Neural progenitor cell (in vitro differentiated cells): ENCODE results near the gene MGAT4B. TPM values are rescaled to one million over a fixed set of nuclear protein-coding genes. Genes with fewer than 3 reads are reported as not detected.

Source experiments
- DNase-seq: peaks from one replicate; pipeline ENCODE4 v3.0.0-alpha.2; 2016; ENCODE audit warnings: low spot score
- H2AFZ ChIP-seq: fragments of 200-600 bp; sonication (generic); replicated peaks from 2 replicates; pipeline ENCODE4 v1.6.1; 2016; ENCODE audit warnings: antibody characterized with exemption
- H3F3A ChIP-seq: fragments of 200-600 bp; sonication (generic); 2 replicates; pipeline ENCODE4 v1.6.1; 2016; ENCODE audit warnings: antibody characterized with exemption, low read depth
- H3K27ac ChIP-seq: fragments of 200-600 bp; sonication (generic); 2 replicates; pipeline ENCODE4 v1.5.1; 2016; ENCODE audit warnings: mild to moderate bottlenecking
- H3K27me3 ChIP-seq: fragments of 200-600 bp; sonication (generic); 2 replicates; pipeline ENCODE4 v1.6.1; 2016; ENCODE audit warnings: mild to moderate bottlenecking, moderate library complexity
- H3K36me3 ChIP-seq: fragments of 200-600 bp; sonication (generic); 2 replicates; pipeline ENCODE4 v1.5.1; 2016
- H3K4me1 ChIP-seq: fragments of 200-600 bp; sonication (generic); 2 replicates; pipeline ENCODE4 v1.6.1; 2016; ENCODE audit warnings: mixed run types
- H3K4me2 ChIP-seq: fragments of 200-600 bp; sonication (generic); 2 replicates; pipeline ENCODE4 v1.6.1; 2016
- H3K4me3 ChIP-seq: fragments of 200-600 bp; sonication (generic); 2 replicates; pipeline ENCODE4 v1.5.1; 2016
- H3K79me2 ChIP-seq: fragments of 200-600 bp; sonication (generic); 2 replicates; pipeline ENCODE4 v1.6.1; 2016; ENCODE audit warnings: low read depth
- H3K9ac ChIP-seq: fragments of 200-600 bp; sonication (generic); 2 replicates; pipeline ENCODE4 v1.6.1; 2016
- H3K9me3 ChIP-seq: fragments of 200-600 bp; sonication (generic); 2 replicates; pipeline ENCODE4 v1.5.1; 2016; ENCODE audit warnings: low read depth
- H4K20me1 ChIP-seq: fragments of 200-600 bp; sonication (generic); 2 replicates; pipeline ENCODE4 v1.6.1; 2016; ENCODE audit warnings: low read depth
- H3K27ac Mint-ChIP-seq: 3 replicates; pipeline ENCODE4 v1.8.0; 2021; ENCODE audit warnings: mixed read lengths
- H3K27me3 Mint-ChIP-seq: 2 replicates; pipeline ENCODE4 v1.8.0; 2022; ENCODE audit warnings: low read depth, mild to moderate bottlenecking, inconsistent platforms, moderate library complexity, mixed read lengths; ENCODE audit not compliant: insufficient read depth
- H3K36me3 Mint-ChIP-seq: 3 replicates; pipeline ENCODE4 v1.8.0; 2021; ENCODE audit warnings: mixed read lengths
- H3K4me1 Mint-ChIP-seq: 3 replicates; pipeline ENCODE4 v1.8.0; 2021; ENCODE audit warnings: mixed read lengths
- H3K4me3 Mint-ChIP-seq: 3 replicates; pipeline ENCODE4 v1.8.0; 2021; ENCODE audit warnings: mild to moderate bottlenecking, moderate library complexity, mixed read lengths
- H3K9me3 Mint-ChIP-seq: 3 replicates; pipeline ENCODE4 v1.8.0; 2020; ENCODE audit warnings: mixed read lengths
- EZH2 ChIP-seq: fragments of 200-600 bp; sonication (generic); IDR thresholded peaks from 2 replicates; pipeline ENCODE4 v1.6.1; 2017; ENCODE audit warnings: antibody characterized with exemption, mild to moderate bottlenecking, moderate library complexity
- EZH2phosphoT487 ChIP-seq: fragments of 200-600 bp; sonication (generic); IDR thresholded peaks from 2 replicates; pipeline ENCODE4 v1.6.1; 2017; ENCODE audit warnings: antibody characterized with exemption
- total RNA-seq: library from RNA; depleted of rRNA; stranded (reverse); fragments of >200 nt; gene quantifications from 2 replicates; pipeline ENCODE4 v1.2.3, GENCODE V29; 2015; ENCODE audit warnings: low replicate concordance
- TF ChIP-seq, protein P1 (sequence below): fragments of 200-600 bp; sonication (generic); IDR thresholded peaks from 2 replicates; pipeline ENCODE4 v1.5.1; 2017; ENCODE audit warnings: antibody characterized with exemption, mild to moderate bottlenecking

The MGAT4B gene
- total RNA-seq, 1 donor from 2014 or later = 32.1 TPM

DNA sequence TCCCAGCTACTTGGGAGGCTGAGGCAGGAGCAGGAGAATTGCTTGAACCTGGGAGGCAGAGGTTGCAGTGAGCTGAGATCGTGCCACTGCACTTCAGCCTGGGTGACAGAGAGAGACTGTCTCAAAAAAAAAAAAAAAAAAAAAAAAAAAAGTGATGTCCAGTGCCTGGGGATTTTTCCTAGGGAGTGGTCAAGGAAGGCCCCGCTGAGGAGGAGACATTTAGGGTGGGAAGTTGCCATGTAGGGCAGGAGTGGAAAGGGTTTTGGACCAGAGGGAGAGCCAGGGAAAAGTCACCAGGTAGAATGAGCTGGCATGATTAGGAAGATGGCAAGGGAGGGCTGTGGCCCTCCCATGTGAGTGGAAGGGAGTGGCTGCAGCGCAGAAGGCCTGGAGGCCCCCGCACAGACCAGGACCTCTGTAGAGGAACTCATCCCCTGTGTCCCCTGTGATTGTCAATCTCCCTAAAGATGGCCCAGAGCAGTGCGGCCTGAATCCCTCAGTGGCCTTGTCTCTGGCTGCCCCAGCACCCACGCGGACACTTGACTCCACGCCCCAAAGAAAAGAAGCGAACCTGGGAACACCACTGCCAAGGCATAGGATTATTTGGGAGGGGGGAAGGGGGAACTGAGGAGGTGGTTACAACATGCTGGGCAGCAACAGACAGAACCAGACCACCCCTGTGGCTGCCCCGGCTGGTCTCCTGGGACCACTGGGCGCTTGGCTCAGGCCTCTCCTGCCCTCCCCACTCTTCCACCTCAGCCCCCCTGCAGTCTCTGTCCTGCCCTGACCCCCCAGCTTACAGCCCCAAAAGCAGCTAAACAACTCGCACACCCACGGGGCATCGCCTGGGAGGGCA is 11.5 kb upstream of the MGAT4B start:
- peak overlapping the region; percentile 27 for H3K4me3 ChIP-seq
- peaks cover 31% of the 10 kb centered on the region for H4K20me1 ChIP-seq
- Mint-ChIP-seq H3K4me1 (peaks cover 36% of the 10 kb centered on the region), H3K27me3 (peaks cover 13% of the 10 kb centered on the region), H3K9me3 (peaks cover 4% of the 10 kb centered on the region), H3K36me3 (peaks cover 19% of the 10 kb centered on the region), H3K4me3 (peak overlapping the region; percentile 82), H3K27ac (peak overlapping the region; percentile 94)
- no peaks in the 10 kb centered on the region for H3K9me3 ChIP-seq
- H2AFZ ChIP-seq = no peak overlapping the region
- H3K27ac ChIP-seq = no peak overlapping the region
- H3K36me3 ChIP-seq = no peaks in the 10 kb centered on the region
- peaks cover 21% of the 10 kb centered on the region for H3K79me2 ChIP-seq
- no peak for TF ChIP-seq EZH2phosphoT487
- TF ChIP-seq, protein P1, sequence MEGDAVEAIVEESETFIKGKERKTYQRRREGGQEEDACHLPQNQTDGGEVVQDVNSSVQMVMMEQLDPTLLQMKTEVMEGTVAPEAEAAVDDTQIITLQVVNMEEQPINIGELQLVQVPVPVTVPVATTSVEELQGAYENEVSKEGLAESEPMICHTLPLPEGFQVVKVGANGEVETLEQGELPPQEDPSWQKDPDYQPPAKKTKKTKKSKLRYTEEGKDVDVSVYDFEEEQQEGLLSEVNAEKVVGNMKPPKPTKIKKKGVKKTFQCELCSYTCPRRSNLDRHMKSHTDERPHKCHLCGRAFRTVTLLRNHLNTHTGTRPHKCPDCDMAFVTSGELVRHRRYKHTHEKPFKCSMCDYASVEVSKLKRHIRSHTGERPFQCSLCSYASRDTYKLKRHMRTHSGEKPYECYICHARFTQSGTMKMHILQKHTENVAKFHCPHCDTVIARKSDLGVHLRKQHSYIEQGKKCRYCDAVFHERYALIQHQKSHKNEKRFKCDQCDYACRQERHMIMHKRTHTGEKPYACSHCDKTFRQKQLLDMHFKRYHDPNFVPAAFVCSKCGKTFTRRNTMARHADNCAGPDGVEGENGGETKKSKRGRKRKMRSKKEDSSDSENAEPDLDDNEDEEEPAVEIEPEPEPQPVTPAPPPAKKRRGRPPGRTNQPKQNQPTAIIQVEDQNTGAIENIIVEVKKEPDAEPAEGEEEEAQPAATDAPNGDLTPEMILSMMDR = no peak
- no peak for TF ChIP-seq EZH2
- peaks cover 25% of the 10 kb centered on the region for H3F3A ChIP-seq
- H3K4me2 ChIP-seq = peak overlapping the region; percentile 60
- no peak for DNase-seq
- H3K9ac ChIP-seq = no peak overlapping the region
- peaks cover 26% of the 10 kb centered on the region for H3K4me1 ChIP-seq
- H3K27me3 ChIP-seq = peaks cover 34% of the 10 kb centered on the region

DNA sequence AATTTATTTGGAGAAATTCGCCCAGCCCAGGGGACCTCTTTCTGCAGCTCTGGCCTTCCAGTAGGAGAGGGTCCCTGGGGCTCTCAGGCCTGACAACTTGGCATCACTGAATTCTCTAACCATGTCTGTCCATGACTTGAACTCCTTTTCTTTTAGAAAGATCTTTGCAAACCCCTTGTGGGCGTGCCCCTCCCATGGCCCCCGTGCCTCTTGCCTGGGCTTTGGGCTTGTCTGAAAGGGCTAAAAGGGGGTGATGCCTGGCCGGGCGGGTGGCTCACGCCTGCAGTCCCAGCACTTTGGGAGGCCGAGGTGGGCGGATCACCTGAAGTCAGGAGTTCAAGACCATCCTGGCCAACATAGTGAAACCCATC is 10.8 kb upstream of the MGAT4B start:
- DNase-seq = no peak
- peak overlapping the region; percentile 52 for H3K4me3 ChIP-seq

DNA sequence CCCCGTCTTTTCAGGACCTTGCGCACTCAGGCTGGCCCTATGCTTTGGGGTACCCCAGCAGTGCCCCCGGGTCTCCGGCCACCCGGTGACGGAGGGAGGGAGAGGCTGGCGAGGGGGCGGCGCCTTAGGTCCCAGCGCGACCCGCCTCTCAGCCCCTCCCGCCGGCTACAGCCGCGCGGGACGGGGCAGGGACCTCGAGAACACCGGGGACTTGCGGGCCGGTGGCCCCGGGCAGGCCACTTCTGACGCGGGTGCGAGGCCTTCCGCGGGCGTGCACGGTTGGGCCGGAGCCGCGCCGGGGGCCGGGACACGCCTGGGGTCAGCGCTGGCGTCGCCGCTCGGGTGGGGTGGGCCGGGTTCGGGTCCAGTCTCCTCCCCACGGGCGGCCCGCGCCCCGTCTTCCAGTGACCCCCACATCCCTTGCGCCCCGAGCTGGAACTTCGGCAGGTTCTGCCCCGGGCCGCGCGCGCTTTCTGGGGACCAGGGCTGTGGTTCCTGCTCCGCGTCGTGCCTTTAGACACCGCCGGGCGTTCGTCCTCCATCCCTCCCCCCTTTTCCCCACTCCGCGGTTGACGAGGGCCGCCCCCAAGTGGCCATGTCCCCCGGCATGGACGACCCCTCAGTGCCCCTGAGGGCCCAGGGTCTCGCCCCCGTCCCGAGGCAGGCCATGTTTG is 10.3 kb upstream of the MGAT4B start:
- Histone ChIP-seq H2AFZ (no peak overlapping the region), H3K27me3 (peaks cover 34% of the 10 kb centered on the region), H3K27ac (no peak overlapping the region), H3K9me3 (no peaks in the 10 kb centered on the region), H3K79me2 (peaks cover 9% of the 10 kb centered on the region), H4K20me1 (peaks cover 19% of the 10 kb centered on the region), H3K4me3 (peak overlapping the region; percentile 52), H3F3A (peaks cover 25% of the 10 kb centered on the region), H3K36me3 (no peaks in the 10 kb centered on the region), H3K4me2 (peak overlapping the region; percentile 89), H3K9ac (no peak overlapping the region), H3K4me1 (peaks cover 17% of the 10 kb centered on the region)
- H3K27me3 Mint-ChIP-seq = peaks cover 13% of the 10 kb centered on the region
- DNase-seq = peak; percentile 52
- H3K4me1 Mint-ChIP-seq = peaks cover 25% of the 10 kb centered on the region
- H3K36me3 Mint-ChIP-seq = peaks cover 24% of the 10 kb centered on the region
- H3K27ac Mint-ChIP-seq = no peak overlapping the region
- H3K4me3 Mint-ChIP-seq = peak overlapping the region; percentile 55
- peaks cover 4% of the 10 kb centered on the region for H3K9me3 Mint-ChIP-seq
- TF ChIP-seq EZH2phosphoT487 (no peak), EZH2 (peak; percentile 38)
- TF ChIP-seq, protein P1 = peak; percentile 32

More for the DNA sequence above, 10.8 kb upstream of the MGAT4B start:
- Histone ChIP-seq H3K27me3 (peaks cover 34% of the 10 kb centered on the region), H3K9ac (no peak overlapping the region), H3K4me1 (peaks cover 22% of the 10 kb centered on the region), H3K4me2 (peak overlapping the region; percentile 89), H4K20me1 (peaks cover 24% of the 10 kb centered on the region), H3K79me2 (peaks cover 14% of the 10 kb centered on the region), H3K9me3 (no peaks in the 10 kb centered on the region), H2AFZ (no peak overlapping the region), H3K27ac (no peak overlapping the region), H3K36me3 (no peaks in the 10 kb centered on the region), H3F3A (peaks cover 25% of the 10 kb centered on the region)
- TF ChIP-seq, protein P1 = no peak
- TF ChIP-seq EZH2phosphoT487 = no peak
- no peak for TF ChIP-seq EZH2
- H3K9me3 Mint-ChIP-seq = peaks cover 4% of the 10 kb centered on the region
- peaks cover 30% of the 10 kb centered on the region for H3K4me1 Mint-ChIP-seq
- H3K36me3 Mint-ChIP-seq = peaks cover 22% of the 10 kb centered on the region
- peaks cover 13% of the 10 kb centered on the region for H3K27me3 Mint-ChIP-seq
- H3K27ac Mint-ChIP-seq = no peak overlapping the region
- peak overlapping the region; percentile 55 for H3K4me3 Mint-ChIP-seq
